HG03103 (cell line): ENCODE data around the gene CYLD.

Experiments
- ATAC-seq: cut with Tn5 transposase; IDR thresholded peaks from one replicate; pipeline ENCODE4 v1.9.1; 2021; ENCODE audit warnings: low read depth; ENCODE audit not compliant: unreplicated experiment

CYLD gene

GRCh38 chr16:50741781-50742575 is at the start of gene CYLD:
TSS of gene CYLD (plus strand) at chr16:50742086. CDS start at chr16:50749699, 7,613 bp downstream.
- peak; percentile 88 for ATAC-seq

- no peak for ATAC-seq
Observed at GRCh38 chr16:50692644-50692998, 49.3 kb upstream of the CYLD start.

GRCh38 chr16:50692999-50693781 is 48.7 kb upstream of the CYLD start, which contains the start of gene NOD2:
TSS of gene NOD2 (plus strand) at chr16:50693606. CDS start at chr16:50699496, 5,890 bp downstream.
- no peak for ATAC-seq

GRCh38 chr16:50694206-50694605 is 47.7 kb upstream of the CYLD start:
- ATAC-seq = no peak

GRCh38 chr16:50695017-50696000 is 46.6 kb upstream of the CYLD start:
- no peak for ATAC-seq

- no peak for ATAC-seq
Observed at GRCh38 chr16:50696126-50696525, 45.8 kb upstream of the CYLD start.

GRCh38 chr16:50696575-50697420 is 45.1 kb upstream of the CYLD start:
- peak; percentile 44 for ATAC-seq

GRCh38 chr16:50697421-50697715 is 44.5 kb upstream of the CYLD start:
- no peak for ATAC-seq

GRCh38 chr16:50697881-50698767 is 43.8 kb upstream of the CYLD start:
- ATAC-seq = peak; percentile 34

- ATAC-seq = no peak
Observed at GRCh38 chr16:50699326-50700159, 42.3 kb upstream of the CYLD start.

GRCh38 chr16:50702725-50703124 is 39.2 kb upstream of the CYLD start:
- ATAC-seq = no peak

GRCh38 chr16:50704245-50704644 is 37.6 kb upstream of the CYLD start:
- no peak for ATAC-seq

- ATAC-seq = no peak
Observed at GRCh38 chr16:50705436-50706110, 36.3 kb upstream of the CYLD start.

GRCh38 chr16:50706250-50706649 is 35.6 kb upstream of the CYLD start:
- ATAC-seq = no peak

GRCh38 chr16:50708373-50709060 is 33.4 kb upstream of the CYLD start:
- no peak for ATAC-seq

- ATAC-seq = no peak
Observed at GRCh38 chr16:50709061-50709684, 32.7 kb upstream of the CYLD start.
